LNCAP (cell line): ENCODE measurements around the gene PRR18.

Source experiments
- CTCF ChIP-seq: fragments of 450-650 bp; IDR thresholded peaks from 2 replicates; pipeline ENCODE4 v1.5.1; 2017; ENCODE audit warnings: mild to moderate bottlenecking

The PRR18 gene

GRCh38 chr6:166274739-166275370 is 33.3 kb downstream of the PRR18 start:
- TF ChIP-seq CTCF, result no peak

- no peak for TF ChIP-seq CTCF
Measured at GRCh38 chr6:166274163-166274562, 34.0 kb downstream of the PRR18 start.

GRCh38 chr6:166271376-166271765 is 36.8 kb downstream of the PRR18 start:
- TF ChIP-seq CTCF, result no peak

- no peak for TF ChIP-seq CTCF
Measured at GRCh38 chr6:166270706-166271375, 37.4 kb downstream of the PRR18 start.

- TF ChIP-seq CTCF, result no peak
Measured at GRCh38 chr6:166269301-166270039, 38.7 kb downstream of the PRR18 start.

- no peak for TF ChIP-seq CTCF
Measured at GRCh38 chr6:166268431-166268830, 39.8 kb downstream of the PRR18 start.

- TF ChIP-seq CTCF, result no peak
Measured at GRCh38 chr6:166267526-166267925, 40.7 kb downstream of the PRR18 start.
